Skeletal muscle satellite cell (primary cell): ENCODE results near the gene LOX.

Experiments used
- H3K27me3 ChIP-seq: 2 replicates; pipeline ENCODE4 v1.7.0; 2013; ENCODE audit warnings: low read length; ENCODE audit not compliant: control insufficient read depth, insufficient read depth
- H3K36me3 ChIP-seq: 2 replicates; pipeline ENCODE4 v1.7.0; 2013; ENCODE audit warnings: mild to moderate bottlenecking, control low read depth, low read length; ENCODE audit not compliant: insufficient read depth
- H3K4me1 ChIP-seq: 2 replicates; pipeline ENCODE4 v1.7.0; 2013; ENCODE audit warnings: low read length; ENCODE audit not compliant: control insufficient read depth, insufficient read depth
- H3K4me2 ChIP-seq: 2 replicates; pipeline ENCODE4 v1.7.0; 2013; ENCODE audit warnings: mild to moderate bottlenecking, low read length
- H3K4me3 ChIP-seq: 2 replicates; pipeline ENCODE4 v1.7.0; 2013; ENCODE audit warnings: low read length
- H3K9ac ChIP-seq: 2 replicates; pipeline ENCODE4 v1.7.0; 2013; ENCODE audit warnings: mild to moderate bottlenecking, low read depth, low read length, moderate library complexity
- H3K9me3 ChIP-seq: replicated peaks from 2 replicates; pipeline ENCODE4 v1.7.0; 2013; ENCODE audit warnings: mild to moderate bottlenecking, control low read depth, low read length

Gene LOX

DNA sequence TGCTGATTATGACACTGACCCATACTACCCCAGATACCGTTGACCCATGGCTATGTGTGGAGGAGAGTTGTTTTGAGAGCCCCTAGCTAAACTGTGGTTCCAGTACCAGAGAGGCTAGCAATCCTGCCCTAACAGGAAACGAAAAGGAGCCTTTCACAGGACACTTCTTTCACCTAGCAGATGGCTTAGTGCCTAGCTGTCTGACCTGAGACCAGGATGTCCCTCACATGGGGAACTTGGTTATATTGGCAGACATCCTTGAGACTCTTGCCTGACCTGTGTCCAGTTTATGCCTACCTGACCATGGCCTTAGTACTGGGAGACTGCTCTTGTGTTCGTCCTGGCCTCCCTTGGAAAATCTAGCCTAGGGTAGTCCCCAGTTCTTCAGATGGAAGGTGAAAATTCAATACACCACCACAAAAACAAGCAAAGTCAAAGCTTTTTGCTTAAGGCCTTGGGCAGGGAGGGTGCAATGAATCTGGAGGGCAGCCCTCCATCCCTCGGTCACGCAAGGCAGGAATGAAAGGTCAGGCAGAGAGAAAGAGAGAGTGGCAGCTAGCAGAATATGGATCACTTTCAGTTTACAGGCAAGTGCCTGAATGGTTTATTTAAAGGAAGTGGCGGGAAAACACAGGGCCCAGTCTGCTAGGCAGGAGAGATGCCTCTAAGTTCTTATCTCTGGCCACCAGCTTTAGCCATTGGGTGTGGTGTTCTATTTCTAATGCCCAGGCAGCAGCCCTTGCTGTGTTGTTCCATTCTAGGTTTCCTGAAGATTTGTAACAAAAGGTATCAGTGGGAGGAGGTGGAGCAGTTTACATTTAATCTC, 34.9 kb upstream of the LOX start:
- Histone ChIP-seq H3K4me3 (no peak overlapping the region), H3K4me1 (no peaks in the 10 kb centered on the region), H3K36me3 (no peaks in the 10 kb centered on the region), H3K9ac (no peak overlapping the region), H3K9me3 (no peaks in the 10 kb centered on the region), H3K27me3 (no peaks in the 10 kb centered on the region), H3K4me2 (no peak overlapping the region)

DNA sequence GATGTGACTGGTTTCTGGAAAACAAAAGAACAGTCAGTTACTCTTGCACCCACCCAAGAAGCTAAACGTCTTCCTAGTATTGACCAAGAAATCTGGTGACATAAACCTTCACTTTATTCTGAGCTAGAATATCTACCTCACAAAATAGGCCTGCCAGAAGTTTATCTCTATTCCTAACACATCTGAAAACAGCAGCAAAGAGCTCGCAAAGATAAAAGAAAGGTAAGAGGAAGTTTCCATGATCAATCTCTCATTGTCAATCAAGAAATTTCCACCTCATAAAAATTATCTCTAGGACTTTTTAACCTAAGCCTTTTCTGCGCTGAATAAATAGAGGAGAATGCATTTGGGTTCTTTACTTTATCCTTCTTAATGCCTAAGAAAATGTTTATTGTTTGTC, 34.0 kb upstream of the LOX start:
- Histone ChIP-seq H3K27me3 (no peaks in the 10 kb centered on the region), H3K9me3 (no peaks in the 10 kb centered on the region), H3K36me3 (no peaks in the 10 kb centered on the region), H3K4me3 (no peak overlapping the region), H3K4me1 (no peaks in the 10 kb centered on the region), H3K9ac (no peak overlapping the region), H3K4me2 (no peak overlapping the region)

DNA sequence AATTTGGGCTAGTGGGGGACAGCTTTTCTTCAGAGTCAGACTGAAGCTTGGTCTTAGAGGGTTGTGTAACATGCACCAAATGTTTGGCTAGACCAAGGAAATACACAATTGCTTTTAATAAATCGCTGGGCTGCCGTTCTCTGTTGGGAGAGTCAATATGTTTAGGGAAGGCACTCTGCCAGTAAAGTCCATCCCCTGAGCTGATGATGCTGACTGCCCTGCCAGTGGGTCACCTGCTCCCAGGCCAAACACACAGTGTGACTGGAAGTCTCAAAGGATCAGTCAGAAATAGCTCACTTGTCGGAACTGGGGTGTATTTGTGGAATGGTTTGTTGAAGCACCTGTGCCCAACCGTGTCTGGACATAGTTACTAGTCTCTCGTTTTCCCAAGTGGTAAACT, 33.4 kb upstream of the LOX start:
- H3K9ac ChIP-seq, result no peak overlapping the region
- no peaks in the 10 kb centered on the region for H3K36me3 ChIP-seq
- H3K4me3 ChIP-seq, result no peak overlapping the region
- no peaks in the 10 kb centered on the region for H3K27me3 ChIP-seq
- no peak overlapping the region for H3K4me2 ChIP-seq
- H3K4me1 ChIP-seq, result no peaks in the 10 kb centered on the region
- no peaks in the 10 kb centered on the region for H3K9me3 ChIP-seq

DNA sequence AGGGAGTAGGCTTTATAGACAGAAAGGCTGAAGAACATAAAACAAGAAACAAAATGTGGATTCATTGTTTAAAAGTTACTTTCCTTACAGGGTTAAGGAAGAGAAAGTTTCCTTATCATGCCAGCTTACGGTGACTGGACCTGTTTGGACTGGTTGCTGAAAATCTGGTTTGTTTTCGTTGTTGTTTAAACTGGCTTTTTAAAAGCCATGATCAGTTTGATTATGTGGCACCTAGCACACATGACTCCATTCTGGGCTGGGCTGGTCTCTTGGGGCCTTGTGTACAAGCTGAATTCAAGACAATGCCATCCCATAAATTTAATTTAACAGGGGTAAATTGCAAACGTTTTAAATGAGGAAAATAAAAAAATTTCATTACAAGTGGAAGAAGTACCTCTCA, 32.9 kb upstream of the LOX start:
- Histone ChIP-seq H3K27me3 (no peaks in the 10 kb centered on the region), H3K9me3 (no peaks in the 10 kb centered on the region), H3K9ac (no peak overlapping the region), H3K4me1 (no peaks in the 10 kb centered on the region), H3K4me3 (no peak overlapping the region), H3K4me2 (no peak overlapping the region), H3K36me3 (no peaks in the 10 kb centered on the region)

DNA sequence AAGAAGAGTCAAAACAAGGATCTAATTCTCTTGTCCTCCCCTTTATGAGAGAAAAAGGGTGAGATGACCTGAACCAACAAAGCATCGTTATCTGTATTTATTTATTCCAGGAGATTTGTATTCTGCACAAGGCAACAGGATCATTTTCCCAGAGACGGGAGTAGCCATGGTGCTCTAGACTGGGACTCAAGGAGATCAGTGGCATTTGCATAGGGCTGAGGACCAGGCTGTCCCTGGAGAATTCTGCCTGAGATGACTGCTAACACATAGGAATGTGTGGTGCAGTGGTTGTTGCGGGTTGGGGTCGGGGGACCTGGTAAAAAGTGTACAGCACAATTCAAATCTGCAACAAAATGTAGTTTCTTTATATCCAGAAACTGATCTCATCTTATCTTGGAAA, 29.0 kb upstream of the LOX start:
- Histone ChIP-seq H3K4me2 (no peak overlapping the region), H3K4me1 (peaks cover 12% of the 10 kb centered on the region), H3K9ac (no peak overlapping the region), H3K9me3 (no peaks in the 10 kb centered on the region), H3K4me3 (no peak overlapping the region), H3K27me3 (no peaks in the 10 kb centered on the region), H3K36me3 (no peaks in the 10 kb centered on the region)

DNA sequence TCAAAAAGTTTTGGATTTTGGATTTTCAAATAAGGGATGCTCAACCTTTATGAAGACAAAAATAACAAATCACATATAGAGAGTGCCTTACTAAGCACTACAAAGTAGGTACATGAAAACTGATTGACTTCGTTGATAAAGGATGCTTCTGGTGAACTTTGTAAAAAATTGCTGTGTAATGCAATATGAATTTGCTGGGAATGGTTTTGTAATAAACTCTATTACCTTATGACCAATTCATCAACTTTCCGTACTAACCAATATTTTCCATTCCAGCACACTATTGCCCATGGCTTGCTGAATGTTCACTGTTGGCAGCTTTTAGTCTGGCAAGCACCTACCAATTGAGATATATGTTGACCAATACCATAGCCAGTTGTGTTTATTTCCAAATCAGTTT, 27.9 kb upstream of the LOX start:
- Histone ChIP-seq H3K4me2 (no peak overlapping the region), H3K4me1 (peaks cover 14% of the 10 kb centered on the region), H3K36me3 (no peaks in the 10 kb centered on the region), H3K4me3 (no peak overlapping the region), H3K9me3 (no peaks in the 10 kb centered on the region), H3K27me3 (no peaks in the 10 kb centered on the region), H3K9ac (no peak overlapping the region)

DNA sequence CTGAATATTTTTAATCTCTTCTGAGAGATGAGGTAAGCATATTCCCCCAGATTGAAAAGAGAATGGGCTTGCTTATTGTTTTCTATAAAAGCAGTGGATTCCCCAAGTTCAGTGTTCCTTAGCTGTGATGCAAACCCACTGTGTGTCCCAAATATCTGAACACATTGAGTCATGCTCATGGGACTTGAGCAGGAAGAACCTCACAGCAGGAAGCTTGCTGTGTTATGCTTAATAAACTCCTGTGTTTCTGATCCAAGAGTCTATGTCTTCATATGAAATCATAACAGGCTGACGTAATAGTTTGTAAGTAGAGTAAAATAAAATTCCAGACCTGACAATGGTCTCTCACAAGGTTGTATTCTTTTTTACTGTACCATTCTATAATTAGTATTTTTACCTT, 24.8 kb upstream of the LOX start:
- no peaks in the 10 kb centered on the region for H3K36me3 ChIP-seq
- no peaks in the 10 kb centered on the region for H3K9me3 ChIP-seq
- no peak overlapping the region for H3K4me3 ChIP-seq
- peaks cover 27% of the 10 kb centered on the region for H3K4me1 ChIP-seq
- H3K9ac ChIP-seq, result peak overlapping the region; percentile 20
- H3K4me2 ChIP-seq, result no peak overlapping the region
- no peaks in the 10 kb centered on the region for H3K27me3 ChIP-seq

DNA sequence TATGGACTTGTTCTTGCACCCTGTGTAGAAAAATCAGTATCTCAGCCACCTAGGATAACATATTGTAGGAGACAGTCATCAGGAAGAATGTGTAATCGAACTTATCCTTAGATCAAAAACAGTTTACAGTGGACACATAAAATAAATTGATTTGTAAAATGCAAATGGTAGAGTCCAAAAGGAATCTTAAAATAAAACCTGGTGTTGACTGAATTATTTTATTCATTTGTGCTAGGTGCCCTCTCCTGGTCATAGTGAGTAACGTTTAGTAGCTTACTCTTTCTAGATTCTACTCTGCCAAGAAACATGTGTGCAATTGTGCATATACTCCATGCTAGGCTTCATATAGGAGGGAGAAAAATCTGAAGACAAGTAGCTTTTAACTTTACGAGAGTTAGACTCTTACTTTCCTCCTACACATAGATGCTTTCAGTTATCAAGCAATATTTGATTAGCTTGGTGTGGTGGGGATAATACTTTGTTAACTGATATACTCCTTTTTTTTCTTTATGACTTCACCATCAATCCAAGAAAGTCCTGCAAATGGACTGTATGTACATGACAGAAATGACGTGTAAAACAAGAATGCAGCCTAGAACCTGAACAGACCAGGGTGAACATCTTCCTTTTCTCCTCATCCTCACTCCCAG, 23.7 kb upstream of the LOX start:
- H3K4me2 ChIP-seq, result no peak overlapping the region
- H3K4me3 ChIP-seq, result no peak overlapping the region
- H3K4me1 ChIP-seq, result peaks cover 27% of the 10 kb centered on the region
- H3K36me3 ChIP-seq, result no peaks in the 10 kb centered on the region
- peak overlapping the region; percentile 20 for H3K9ac ChIP-seq
- H3K9me3 ChIP-seq, result no peaks in the 10 kb centered on the region
- no peaks in the 10 kb centered on the region for H3K27me3 ChIP-seq

DNA sequence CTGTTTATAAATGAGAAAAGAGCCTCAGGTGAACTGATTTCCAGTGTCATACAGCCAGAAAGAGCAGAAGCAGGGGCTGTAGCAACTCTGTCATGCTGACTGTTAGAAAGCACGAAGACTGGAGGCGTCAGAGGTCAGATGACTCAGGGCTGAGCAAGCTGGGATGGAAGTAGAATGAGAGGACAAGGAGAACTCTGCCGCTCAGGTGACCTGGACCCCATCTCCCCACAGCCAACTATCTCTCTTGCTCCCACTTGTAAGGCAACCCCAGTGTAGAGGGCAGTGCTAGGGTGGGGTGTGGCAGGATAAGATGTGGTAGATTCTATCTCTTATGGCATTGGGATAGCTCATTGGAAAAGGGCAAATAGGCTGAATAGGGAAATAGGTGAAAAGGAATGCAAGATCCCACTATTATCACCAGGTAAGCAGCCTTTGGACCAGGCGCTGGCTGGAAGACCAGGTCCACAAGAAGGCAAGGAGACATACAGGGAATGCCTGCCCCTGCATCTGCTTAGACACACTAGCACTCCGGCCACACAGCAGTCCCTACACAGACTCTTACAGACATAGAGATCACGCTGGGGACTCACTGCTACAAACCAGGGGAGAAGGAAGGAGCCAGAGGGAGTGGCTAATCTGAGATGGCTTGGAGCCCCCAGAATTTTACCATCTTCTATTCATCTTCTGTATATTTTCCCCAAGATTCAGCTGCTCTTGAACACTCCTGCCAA, 21.2 kb upstream of the LOX start:
- H3K4me1 ChIP-seq, result peaks cover 38% of the 10 kb centered on the region
- H3K9ac ChIP-seq, result peak overlapping the region; percentile 11
- no peaks in the 10 kb centered on the region for H3K36me3 ChIP-seq
- no peaks in the 10 kb centered on the region for H3K9me3 ChIP-seq
- no peaks in the 10 kb centered on the region for H3K27me3 ChIP-seq
- no peak overlapping the region for H3K4me3 ChIP-seq
- peak overlapping the region; percentile 20 for H3K4me2 ChIP-seq

DNA sequence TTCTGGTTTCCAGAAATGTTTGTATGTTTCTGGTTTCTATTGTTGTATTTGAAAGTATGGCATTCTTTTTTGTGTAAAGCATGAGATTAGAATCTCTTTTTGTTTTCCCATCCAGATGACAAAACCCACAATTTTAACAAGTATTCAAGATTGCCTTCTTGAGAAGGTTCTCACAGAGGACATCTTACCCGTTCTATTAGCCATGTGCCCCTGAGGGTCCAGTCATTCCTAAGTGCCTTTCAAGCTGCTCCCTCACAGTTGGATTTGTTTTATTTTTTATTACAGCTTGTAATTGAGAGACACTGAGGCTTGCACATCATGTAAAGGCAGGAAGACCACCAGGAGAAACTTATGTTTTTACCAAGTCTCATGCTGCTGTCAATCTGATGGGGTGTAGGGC, 19.3 kb upstream of the LOX start:
- Histone ChIP-seq H3K27me3 (no peaks in the 10 kb centered on the region), H3K9ac (no peak overlapping the region), H3K4me3 (no peak overlapping the region), H3K4me2 (no peak overlapping the region), H3K9me3 (no peaks in the 10 kb centered on the region), H3K36me3 (no peaks in the 10 kb centered on the region), H3K4me1 (peaks cover 47% of the 10 kb centered on the region)

DNA sequence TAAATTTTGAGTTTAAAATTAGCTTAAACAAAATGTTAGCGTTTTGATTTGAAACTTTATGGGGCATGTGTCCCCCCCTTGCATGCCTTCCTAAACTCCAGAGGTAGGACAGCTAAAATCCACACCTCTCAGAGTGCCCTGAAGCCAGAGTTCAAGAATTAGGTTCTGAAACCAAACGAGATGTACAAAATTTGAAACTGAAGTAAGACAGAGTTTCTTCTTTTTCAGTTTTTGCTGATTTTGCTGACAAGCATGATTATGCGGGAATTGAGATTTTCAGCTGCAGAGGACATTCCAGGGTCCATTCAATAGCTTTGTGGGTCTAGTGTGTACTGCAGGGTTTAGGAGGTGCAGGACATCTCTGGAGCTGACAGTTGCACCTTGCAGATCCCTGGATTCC, 17.1 kb upstream of the LOX start:
- Histone ChIP-seq H3K27me3 (no peaks in the 10 kb centered on the region), H3K4me1 (peaks cover 48% of the 10 kb centered on the region), H3K9ac (no peak overlapping the region), H3K4me2 (no peak overlapping the region), H3K4me3 (no peak overlapping the region), H3K36me3 (no peaks in the 10 kb centered on the region), H3K9me3 (no peaks in the 10 kb centered on the region)
